ENCODE results near the gene RMDN2.
"Not testable (repeated sequence)": the region's sequence is repeated elsewhere in the genome, so short reads cannot be mapped to it uniquely, and the experiment has no call there.

RMDN2 gene

DNA sequence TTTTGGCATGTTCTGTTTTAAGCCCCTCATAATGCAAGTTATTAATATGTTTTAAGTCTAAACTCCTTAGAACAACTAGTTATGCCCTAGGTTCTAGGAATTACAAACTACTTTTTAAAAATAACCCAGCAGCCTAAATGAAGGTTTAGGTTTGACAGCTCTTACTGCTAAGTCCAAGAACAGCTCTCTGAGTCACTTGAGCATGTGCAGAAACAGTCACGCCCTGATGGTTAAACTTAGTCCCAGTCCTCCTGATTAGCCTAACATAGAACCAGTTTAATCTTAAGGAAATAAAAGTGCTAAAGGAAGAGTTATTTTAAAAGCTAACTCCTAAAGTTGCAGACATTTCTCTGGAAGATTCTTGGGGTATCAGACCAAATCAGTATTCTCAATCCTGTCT is 72.5 kb downstream of the RMDN2 start:
- DNase-seq, result no peak

DNA sequence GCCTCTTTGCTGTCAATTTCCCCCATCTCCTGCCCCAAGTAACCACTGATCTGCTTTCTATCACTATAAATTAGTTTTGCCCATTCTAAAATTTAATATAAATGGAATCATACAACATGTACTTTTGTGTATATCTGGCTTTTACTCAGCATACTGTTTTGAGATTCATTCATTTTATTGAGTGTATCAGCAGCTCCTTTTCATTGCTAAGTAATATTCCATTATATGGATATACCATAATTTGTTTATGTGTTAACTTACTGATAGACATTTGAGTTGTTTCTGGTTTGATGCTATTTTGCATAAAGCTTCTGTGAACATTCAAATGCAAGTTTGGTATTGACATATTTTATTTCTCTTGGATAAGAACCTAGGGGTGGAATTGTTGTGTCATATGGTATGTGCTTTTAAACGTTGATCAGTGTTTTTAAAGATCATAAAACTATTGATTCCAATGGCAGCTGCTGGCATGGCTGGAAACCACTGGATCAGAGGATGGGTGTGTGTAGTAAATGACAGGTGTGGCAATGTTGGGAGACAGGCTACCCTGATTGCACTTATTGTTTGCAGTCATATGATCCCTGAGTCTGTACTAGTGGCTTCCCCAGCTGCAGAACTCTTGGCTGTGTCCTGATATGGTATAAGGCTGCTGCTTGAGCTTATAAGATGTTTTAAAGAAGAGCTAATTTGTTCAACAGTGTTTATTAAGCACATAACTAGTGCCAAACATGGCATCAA is 75.6 kb downstream of the RMDN2 start:
- no peak for DNase-seq

DNA sequence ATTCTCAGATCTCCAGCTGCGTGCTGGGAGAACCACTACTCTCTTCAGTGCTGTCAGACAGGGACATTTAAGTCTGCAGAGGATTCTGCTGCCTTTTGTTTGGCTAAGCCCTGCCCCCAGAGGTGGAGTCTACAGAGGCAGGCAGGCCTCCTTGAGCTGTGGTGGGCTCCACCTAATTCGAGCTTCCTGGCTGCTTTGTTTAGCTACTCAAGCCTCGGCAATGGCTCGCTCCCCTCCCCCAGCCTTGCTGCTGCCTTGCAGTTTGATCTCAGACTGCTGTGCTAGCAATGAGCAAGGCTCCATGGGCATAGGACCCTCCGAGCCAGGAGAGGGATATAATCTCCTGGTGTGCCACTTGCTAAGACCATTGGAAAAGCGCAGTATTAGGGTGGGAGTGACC is 85.1 kb downstream of the RMDN2 start:
- DNase-seq, result not testable (repeated sequence)

DNA sequence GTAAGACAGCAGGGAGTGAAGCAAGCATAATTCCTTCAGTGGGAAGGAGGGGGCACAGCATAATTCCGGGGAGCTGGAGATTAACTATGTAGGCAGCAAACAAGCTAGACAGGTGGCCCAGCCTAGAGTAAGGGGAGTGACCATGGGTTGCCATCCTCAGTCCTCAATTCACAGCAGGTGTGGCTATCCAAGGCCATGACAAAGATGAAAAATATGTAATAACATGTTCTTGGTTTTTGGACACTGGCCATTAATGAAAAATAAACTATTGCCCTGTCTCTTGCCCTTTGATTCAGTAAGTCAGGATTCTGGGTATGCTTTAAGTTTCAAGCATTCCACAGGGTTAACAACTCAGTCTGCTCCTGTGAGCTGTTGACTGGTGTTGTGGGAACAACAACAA is 85.9 kb downstream of the RMDN2 start:
- no peak for DNase-seq

DNA sequence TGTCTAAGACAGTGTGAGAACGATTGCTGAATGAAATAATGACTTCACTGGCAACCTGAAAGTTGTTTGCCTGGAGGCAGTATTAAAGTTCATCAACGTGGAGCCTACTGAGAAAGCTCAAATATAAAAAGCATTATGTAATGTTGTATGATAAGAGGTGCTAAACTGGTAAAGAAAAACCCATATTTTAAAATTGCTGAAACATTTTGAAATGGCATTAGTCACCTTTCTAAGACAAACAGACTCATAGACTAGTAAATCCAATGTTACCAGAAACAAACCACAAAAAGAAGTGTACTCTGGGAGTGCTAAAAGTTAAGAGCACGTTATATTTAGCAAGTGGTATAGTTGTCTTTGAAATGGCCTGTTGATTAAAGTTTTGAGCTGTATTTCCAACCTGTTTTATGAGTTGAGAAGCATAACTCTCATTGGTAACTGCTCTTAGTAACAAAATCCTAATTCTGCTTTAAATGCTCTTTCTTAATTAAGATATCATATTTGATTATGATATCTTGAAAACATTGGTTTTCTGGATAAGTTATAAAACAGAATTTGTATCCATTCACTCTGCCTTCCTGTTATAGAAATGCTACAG is 88.2 kb downstream of the RMDN2 start:
- no peak for DNase-seq

DNA sequence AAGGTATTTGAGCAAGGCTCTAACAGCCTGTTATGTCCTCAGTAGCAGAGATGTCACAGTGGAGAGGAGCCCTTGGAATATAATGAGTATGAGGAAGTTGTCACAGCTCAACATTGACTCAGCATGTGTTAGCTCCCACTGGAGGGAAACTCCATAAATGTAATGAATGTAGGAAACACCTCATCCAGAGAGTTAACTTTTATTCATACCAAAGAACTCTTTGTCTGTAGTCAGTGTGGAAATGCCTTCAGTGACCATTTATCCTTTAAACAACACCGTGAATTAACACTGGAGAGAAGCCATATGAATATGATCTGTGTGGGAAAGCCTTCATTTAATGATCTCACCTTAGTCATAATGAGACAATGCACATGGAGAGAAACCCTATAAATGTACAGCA is 91.1 kb downstream of the RMDN2 start:
- DNase-seq, result no peak

DNA sequence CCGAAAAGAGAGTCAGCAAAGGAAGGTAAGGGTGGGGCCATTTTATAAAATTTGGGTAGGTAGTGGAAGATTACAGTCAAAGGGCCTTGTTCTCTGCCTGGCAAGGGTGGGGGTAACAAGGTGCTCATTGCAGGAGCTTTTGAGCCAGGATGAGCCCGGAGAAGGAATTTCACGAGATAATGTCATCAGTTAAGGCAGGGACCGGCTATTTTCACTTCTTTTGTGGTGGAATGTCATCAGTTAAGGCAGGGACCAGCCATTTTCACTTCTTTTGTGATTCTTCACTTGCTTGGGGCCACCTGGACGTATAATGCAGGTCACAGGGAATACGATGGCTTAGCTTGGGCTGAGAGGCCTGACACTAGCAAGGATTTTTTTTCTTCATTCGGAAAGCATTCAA is 92.7 kb downstream of the RMDN2 start:
- DNase-seq, result no peak

DNA sequence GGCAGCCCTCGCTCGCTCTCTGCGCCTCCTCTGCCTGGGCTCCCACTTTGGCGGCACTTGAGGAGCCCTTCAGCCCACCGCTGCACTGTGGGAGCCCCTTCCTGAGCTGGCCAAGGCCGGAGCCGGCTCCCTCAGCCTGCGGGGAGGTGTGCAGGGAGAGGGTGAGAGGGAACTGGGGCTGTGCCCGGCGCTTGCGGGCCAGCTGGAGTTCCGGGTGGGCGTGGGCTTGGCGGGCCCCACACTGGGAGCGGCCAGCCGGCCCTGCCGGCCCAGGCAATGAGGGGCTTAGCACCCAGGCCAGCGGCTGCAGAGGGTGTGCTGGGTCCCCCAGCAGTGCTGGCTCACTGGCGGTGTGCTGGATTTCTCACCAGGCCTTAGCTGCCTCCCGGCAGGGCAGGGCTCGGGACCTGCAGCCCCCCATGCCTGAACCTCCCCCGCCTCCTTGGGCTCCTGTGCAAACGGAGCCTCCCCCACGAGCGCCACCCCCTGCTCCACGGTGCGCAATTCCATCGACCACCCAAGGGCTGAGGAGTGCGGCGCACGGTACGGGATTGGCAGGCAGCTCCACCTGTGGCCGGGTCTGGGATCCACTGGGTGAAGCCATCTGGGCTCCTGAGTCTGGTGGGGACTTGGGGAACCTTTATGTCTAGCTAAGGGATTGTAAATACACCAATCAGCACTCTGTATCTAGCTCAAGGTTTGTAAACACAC is 95.4 kb downstream of the RMDN2 start:
- not testable (repeated sequence) for DNase-seq

DNA sequence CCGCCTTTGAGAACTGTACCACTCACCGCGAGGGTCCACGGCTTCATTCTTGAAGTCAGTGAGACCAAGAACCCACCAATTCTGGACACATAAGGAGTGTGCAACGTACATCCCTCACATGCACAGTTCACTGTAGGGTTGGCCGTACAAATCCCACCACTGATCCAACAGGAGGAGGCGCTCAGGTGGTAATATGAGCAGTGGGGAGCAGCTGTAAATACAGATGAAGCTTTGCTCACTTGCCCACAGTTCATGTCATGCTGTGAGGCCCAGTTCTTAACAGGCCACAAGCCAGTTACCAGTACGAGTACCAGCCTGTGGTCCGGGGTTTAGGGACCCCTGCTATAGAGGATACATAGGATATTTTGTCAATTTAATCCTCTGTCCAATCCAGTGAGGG is 96.5 kb downstream of the RMDN2 start:
- no peak for DNase-seq

DNA sequence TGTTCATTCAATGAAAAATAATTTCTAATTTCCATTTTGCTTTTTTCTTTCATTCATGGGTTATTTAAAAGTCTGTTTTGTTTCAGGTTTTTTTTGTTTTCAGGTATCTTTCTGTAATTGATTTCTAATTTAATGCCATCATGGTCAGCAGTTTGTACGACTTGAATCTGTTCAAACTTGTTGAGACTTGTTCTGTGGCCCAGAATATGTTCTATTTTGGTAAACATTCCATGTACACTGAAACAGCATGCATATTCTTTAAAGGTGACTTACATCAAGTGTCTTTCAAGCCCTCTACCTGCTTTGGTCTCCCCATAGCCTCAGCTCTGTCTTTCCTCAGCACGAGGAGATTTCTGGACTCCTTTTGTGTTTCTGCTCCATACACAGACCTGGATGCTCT is 101.8 kb downstream of the RMDN2 start:
- no peak for DNase-seq

DNA sequence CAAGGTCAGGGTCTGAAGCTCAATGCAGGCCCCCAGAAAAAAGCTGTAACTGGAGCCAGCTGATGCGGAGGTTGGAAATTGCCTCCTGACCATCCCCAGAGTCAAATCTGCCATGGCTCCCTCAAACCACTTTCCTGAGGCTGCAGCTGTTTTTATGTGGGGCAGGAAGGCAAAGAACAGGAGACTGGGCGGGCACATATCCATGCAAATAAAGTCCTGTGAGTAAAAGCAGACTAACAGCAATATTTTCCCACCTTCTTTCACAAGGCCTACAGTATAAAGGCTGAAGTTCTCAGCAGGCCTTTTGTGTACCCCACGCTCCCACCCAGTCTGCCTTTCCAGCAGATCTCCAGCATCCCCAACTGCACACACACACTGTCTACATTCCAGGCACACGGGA is 103.7 kb downstream of the RMDN2 start:
- no peak for DNase-seq

DNA sequence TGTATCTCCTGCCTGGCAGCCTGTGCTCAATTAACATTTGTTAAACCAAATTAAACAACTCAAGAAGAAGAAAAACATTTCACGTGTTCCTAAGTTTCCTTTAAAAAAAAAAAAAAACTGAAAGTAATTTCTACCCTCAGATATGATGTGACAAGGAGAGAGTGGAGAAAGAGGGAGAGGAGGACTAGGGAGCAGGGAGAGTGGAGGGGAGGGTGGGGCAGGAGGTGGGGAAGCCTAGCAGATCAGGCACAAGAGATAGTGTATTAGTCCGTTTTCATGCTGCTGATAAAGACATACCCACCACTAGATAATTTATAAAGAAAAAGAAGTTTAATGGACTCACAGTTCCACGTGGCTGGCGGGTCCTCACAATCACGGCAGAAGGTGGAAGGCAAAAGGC is 104.4 kb downstream of the RMDN2 start:
- DNase-seq, result no peak

DNA sequence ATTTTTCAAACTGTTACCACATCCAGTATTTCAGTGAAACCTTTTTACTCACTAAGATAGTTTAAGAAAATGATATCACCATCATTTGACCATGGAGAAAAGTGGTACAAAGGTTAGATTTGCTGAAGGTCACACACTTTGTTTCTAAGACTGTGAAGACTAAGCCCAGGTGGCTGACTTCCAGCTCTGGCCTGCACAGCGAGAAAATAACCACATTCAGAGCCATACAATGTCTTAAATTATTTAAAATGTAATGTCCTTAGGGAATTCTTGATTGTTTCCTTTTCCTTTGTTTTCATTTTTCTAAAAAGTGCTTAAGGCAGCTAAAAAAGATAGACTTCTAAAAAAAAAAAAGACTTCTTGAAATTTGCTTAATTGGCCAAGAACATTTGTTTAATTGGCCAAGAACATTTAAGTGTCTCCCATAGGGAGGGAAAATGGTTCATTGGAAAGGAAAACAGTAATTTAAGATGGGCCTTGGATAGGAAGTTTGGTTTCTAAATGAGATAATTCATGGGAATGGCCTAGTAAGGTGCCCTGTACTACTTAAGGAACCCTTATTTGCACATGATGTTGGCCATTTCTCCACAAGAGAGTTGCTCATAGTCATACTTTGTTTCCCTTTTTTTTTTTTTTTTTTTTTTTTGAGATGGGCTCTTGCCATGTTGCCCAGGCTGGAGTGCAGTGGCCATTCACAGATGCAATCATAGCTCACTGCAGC is 105.7 kb downstream of the RMDN2 start:
- DNase-seq, result no peak

DNA sequence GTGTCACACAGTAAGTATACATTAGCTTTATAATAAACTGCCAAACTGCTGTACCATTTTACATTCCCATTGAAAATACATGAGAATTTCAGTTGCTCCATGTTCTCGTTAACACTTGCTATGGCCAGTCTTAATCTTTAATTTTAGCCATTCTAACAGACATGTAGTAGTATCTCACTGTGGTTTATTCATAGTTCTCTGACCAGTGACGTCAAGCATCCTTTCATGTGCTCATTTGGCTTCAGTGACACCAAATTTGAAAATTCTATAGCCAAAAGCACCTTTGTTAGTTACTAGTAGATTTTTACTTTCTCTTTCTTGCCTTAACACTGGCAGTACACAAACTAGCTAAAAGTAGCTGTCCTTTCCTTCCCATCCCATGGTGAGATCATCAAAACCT is 107.9 kb downstream of the RMDN2 start:
- no peak for DNase-seq

DNA sequence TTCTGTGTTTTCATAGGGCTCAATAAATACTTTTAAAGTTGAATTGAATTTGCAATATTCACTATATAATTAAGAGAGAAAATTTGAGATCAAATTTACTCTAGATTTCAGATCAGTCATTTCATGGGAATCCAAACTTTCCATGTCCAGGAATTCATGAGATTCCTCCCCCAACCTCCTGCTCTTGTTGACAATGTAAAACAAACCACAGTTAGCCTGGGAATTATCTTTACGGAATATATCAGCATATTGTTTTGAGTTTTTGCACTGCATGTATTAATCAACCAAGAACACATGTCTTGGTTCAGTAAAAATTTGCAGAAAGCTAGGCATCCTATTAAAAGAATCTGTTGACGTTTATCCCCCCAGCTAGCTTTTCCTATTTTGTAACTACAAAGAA is 108.6 kb downstream of the RMDN2 start:
- DNase-seq, result no peak

DNA sequence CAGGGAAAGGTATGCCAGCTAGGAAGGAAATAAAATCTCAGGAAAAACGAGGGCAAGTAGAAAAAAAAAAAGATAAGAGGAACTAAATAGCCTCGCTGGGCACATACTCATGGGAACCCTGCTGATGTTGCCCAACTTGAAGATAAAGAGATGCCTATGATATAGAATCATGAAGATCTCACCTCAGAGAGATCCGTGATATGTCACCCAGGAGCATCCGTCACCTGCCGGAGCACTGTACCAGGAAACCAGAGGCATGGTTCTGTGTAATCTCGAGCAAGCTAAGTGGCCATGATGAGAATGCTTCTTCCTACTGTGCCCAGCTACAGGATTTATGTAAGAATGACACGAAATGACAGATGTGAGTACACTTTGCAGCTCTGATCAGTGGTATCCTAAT is 110.9 kb downstream of the RMDN2 start:
- DNase-seq, result no peak

DNA sequence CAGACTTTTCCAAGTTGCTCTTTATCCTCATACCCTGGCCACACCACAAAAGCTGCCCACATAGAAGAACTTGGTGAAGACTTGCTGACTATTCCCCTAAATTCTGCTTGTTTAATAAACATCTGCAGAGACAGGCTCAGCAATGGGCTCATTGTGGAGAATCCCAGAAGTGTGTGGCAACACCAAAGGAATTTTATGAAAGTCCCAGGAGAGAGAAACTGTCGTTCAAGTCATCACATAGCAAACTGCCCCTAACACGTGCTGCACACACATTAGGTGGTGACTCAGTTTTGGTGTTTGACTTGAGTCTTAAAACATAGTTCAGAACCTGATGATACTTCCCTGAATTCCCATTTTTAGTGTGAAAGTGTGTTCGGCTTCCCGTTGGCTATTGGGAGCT is 112.2 kb downstream of the RMDN2 start:
- DNase-seq, result no peak

DNA sequence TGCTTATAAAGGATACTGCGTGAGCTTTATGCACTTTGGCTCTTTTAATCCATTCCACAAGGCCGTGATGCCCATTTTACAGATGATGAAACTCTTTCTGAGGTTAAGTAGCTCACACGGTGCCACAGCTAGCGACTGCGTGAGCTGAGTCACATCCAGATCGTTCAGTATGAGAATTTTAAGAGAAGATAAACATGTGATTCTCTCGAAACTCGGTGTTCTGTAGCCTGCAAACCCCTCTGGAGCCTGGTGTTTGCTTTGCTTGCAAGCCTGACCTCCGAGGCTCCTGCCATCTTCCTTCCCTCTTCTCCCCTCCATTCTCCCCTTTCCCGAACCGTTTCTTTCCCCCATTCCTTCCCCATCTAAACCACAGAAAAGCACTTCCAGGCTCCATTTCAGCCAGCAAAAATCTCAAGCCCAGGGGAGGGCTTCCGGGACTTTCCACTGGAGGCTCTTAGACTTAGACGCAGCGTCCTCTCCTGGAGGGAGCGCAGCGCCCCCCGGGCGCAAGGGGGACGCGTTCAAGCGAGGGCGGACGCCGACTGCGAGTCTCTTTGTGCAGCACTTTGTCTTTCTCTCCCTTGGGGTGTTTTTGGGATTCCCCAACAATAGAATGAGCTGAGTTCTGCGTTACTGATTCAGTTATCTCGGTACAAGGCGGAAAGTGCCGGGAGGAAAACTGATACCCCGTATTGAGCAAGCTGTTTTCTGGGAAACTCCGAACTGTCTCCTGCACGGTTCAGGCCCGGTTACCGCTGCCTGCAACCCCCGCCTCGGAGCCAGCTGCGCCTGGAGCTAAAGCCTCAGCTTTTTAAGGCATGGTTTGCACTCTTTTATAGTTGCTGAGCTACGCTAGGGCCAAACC is 112.9 kb downstream of the RMDN2 start:
- DNase-seq, result no peak

DNA sequence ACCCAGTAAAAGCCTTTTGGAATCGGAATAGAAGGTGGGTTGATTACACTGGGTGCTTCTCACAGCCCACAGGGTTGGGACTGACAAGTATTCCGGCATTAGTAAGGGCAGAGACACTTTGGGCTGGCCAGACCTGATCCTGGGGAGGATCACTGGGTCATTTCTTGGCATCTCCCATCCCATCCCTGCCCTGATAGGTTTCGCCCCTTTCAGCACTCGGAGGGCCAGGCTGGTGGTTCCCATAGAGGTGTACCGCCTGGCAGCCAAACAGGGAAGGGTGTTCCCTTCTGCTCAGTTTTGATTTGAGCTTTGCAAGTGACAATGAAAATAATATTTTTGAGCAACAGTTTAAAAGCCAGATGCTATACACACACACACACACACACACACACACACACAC is 113.6 kb downstream of the RMDN2 start:
- no peak for DNase-seq

DNA sequence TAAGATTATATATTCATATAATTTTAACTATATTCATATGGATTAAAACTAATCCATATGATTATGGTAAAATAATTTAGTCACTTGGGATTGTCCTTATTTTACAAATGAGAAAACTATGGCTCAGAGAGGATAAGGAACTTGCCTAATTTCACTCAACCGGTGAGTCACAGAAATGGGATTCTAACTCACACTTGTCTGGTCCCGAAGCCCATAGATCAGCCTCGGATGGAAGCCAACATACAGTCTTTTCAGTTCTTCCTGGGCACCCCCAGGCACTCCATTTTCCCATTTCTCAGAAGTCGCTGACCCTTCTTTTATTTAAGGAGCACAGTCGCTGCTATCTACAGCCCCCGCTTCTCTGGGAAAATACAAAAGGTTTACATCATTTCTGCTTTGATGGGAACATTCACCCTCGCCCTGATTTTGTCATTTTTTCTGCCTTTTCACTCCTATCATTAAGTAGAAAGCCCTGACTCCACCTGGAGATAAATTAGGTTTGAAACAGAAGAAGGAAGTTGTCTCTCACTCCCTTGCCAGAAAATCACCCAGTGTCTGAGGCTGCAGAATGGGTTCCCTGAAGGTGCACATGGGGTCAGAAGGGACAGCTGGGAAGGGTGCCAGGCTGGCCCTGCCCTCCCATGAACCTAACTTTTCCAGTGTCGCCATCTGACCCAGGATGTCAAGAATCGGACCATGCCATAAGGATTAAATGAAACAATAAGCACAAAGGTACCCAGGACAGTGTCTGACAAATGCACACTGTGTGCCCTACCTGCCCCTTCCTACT is 114.2 kb downstream of the RMDN2 start:
- no peak for DNase-seq

DNA sequence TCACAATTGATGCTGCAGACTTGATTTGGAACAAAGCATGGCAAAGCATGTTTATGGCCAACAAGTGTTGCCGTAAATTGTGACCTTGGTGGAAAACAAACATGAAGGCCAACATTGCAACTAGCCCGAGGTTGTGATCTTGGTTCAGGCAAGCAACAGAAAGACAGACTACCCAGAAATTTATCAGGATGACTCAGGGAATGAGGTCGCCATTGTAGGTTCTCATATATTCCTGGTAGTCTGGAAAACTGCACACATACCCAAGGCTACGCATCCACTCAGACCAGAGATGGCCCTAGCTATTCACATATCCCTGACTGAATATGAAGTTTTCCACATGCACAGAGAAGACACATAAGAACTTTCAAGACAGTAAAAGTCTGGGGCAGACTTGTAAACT is 120.7 kb downstream of the RMDN2 start:
- DNase-seq, result no peak

DNA sequence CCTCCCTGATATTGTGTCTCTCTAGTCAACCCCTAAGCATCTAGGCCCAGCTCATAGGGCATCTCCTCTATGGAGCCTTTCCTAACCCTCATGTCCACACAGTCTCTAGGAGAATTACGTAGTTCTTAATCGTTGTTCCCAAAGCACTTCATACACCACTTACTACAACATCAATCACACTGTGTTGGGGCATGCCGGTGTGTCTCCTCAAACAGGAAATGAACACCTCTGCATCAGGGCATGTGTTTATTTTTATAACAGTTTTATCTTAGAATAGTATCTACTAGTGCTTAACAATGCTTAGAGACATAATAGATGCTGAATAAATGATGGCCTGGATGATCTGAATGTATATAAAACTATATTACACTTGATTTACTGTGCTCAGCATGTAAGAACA is 131.1 kb downstream of the RMDN2 start:
- DNase-seq, result no peak
